Endothelial cell of umbilical vein (primary cell): Measurements from ENCODE around the gene GHRH. TPM values are rescaled to one million over a fixed set of nuclear protein-coding genes. Genes with fewer than 3 reads are reported as not detected.

ENCODE experiments used
- BruUV-seq: library from RNA; stranded (reverse); fragments of 400-500 nt; replicated peaks from 2 replicates; lab custom pipeline; 2021; lab: Mats Ljungman, UMichigan
- CTCF ChIA-PET: fragments of 300-600, 350-600 bp; sonication (Branson Sonifier 250); formaldehyde crosslinking; loops from one replicate; lab custom pipeline; 2021; ENCODE audit warnings: antibody characterized with exemption, inconsistent platforms; lab: Charles Lee
- POLR2A ChIA-PET: fragments of 300-600, 350-600 bp; sonication (Branson Sonifier 250); formaldehyde crosslinking; loops from one replicate; lab custom pipeline; 2021; ENCODE audit warnings: antibody characterized with exemption, inconsistent platforms; lab: Charles Lee
- DNase-seq: peaks from one replicate; pipeline ENCODE4 v3.0.0-alpha.2; 2011; ENCODE audit warnings: low read depth, low spot score
- FAIRE-seq: peaks from 2 replicates; lab custom pipeline; 2011; peaks lifted over from hg19 to GRCh38; lab: Jason Lieb, UNC
- H2AFZ ChIP-seq: 2 replicates; pipeline ENCODE4 v1.6.0; 2012; ENCODE audit warnings: low read depth, low read length, control low read depth, inconsistent platforms
- H3K27ac ChIP-seq: 2 replicates; pipeline ENCODE4 v1.5.1; 2011; ENCODE audit warnings: low read depth, mild to moderate bottlenecking, control low read depth, low read length, moderate library complexity; ENCODE audit not compliant: insufficient read depth
- H3K27me3 ChIP-seq, 2 experiments: 2 replicates each; pipeline versions ENCODE4 v1.6.0 to v1.6.1; 2011; ENCODE audit warnings: low read length in 2 of 2, mixed read lengths in 1 of 2; ENCODE audit not compliant: control insufficient read depth in 2 of 2, insufficient read depth in 2 of 2
- H3K36me3 ChIP-seq, 2 experiments: 2 replicates in 1 of 2; 3 replicates in 1 of 2; pipeline ENCODE4 v1.5.1; 2011; ENCODE audit warnings: low read length in 2 of 2, mild to moderate bottlenecking in 1 of 2, moderate library complexity in 1 of 2; ENCODE audit not compliant: control insufficient read depth in 2 of 2, insufficient read depth in 2 of 2; ENCODE audit errors: extremely low read depth in 1 of 2
- H3K4me1 ChIP-seq: 3 replicates; pipeline ENCODE4 v1.5.1; 2011; ENCODE audit warnings: mild to moderate bottlenecking, low read length; ENCODE audit not compliant: control insufficient read depth, insufficient read depth; ENCODE audit errors: extremely low read depth
- H3K4me2 ChIP-seq: 2 replicates; pipeline ENCODE4 v1.6.1; 2011; ENCODE audit warnings: low read length, control low read depth, mixed read lengths; ENCODE audit not compliant: insufficient read depth
- H3K4me3 ChIP-seq, 3 experiments: fragments of 200-600 bp in 1 of 3; sonication (generic), shearing (Covaris generic) in 1 of 3; replicated peaks in 1 of 3; 2 replicates each; pipeline ENCODE4 v1.5.1; 2011 to 2016; ENCODE audit warnings: control low read depth in 3 of 3, low read length in 3 of 3, mild to moderate bottlenecking in 2 of 3, inconsistent platforms in 1 of 3, low read depth in 1 of 3, moderate library complexity in 1 of 3; ENCODE audit not compliant: insufficient read depth in 1 of 3
- H3K79me2 ChIP-seq: 2 replicates; pipeline ENCODE4 v1.6.0; 2012; ENCODE audit warnings: low read length, inconsistent platforms; ENCODE audit not compliant: control insufficient read depth, insufficient read depth
- H3K9ac ChIP-seq: replicated peaks from 2 replicates; pipeline ENCODE3; 2011; ENCODE audit warnings: low read length, control low read depth; ENCODE audit not compliant: insufficient read depth; ENCODE audit errors: extremely low read depth
- H3K9me1 ChIP-seq: replicated peaks from 3 replicates; pipeline ENCODE4 v1.6.0; 2011; ENCODE audit warnings: mild to moderate bottlenecking, low read length; ENCODE audit not compliant: control insufficient read depth, insufficient read depth; ENCODE audit errors: extremely low read depth
- H3K9me3 ChIP-seq: replicated peaks from 2 replicates; pipeline ENCODE4 v1.5.1; 2012; ENCODE audit warnings: low read length, inconsistent platforms; ENCODE audit not compliant: control insufficient read depth, insufficient read depth
- H4K20me1 ChIP-seq: replicated peaks from 2 replicates; pipeline ENCODE3; 2011; ENCODE audit warnings: mild to moderate bottlenecking, low read length; ENCODE audit not compliant: control insufficient read depth, insufficient read depth; ENCODE audit errors: extremely low read depth
- EZH2 ChIP-seq: IDR thresholded peaks from 2 replicates; pipeline ENCODE4 v1.6.1; 2012; ENCODE audit warnings: borderline replicate concordance, low read depth, mild to moderate bottlenecking, moderate library complexity, low read length, inconsistent platforms; ENCODE audit not compliant: severe bottlenecking
- GATA2 ChIP-seq: IDR thresholded peaks from 2 replicates; pipeline ENCODE4 v1.7.0; 2011; ENCODE audit warnings: low read depth, mild to moderate bottlenecking, moderate library complexity, mixed read lengths, low read length; ENCODE audit not compliant: insufficient read length, insufficient read depth
- JUN ChIP-seq: IDR thresholded peaks from 2 replicates; pipeline ENCODE4 v1.6.1; 2011; ENCODE audit warnings: borderline replicate concordance, low read depth; ENCODE audit not compliant: insufficient read length, insufficient read depth
- MAX ChIP-seq: IDR thresholded peaks from 2 replicates; pipeline ENCODE4 v1.6.1; 2011; ENCODE audit not compliant: insufficient read depth, insufficient read length
- MYC ChIP-seq: IDR thresholded peaks from one replicate; pipeline ENCODE4 v1.6.1; 2011; ENCODE audit warnings: mild to moderate bottlenecking, low read depth, low read length
- POLR2A ChIP-seq: IDR thresholded peaks from 2 replicates; pipeline ENCODE4 v1.6.1; 2012; ENCODE audit warnings: low read depth, mild to moderate bottlenecking, control low read depth, low read length
- POLR2AphosphoS5 ChIP-seq: IDR thresholded peaks from 2 replicates; pipeline ENCODE4 v1.6.1; 2012; ENCODE audit warnings: low read depth, mild to moderate bottlenecking, control low read depth, low read length, moderate library complexity; ENCODE audit not compliant: insufficient read depth
- dilution Hi-C: fragments of 300-500 bp; cut with MboI; formaldehyde crosslinking; loops from one replicate; pipeline ENCODE4 v1.15.0; 2019; ENCODE audit warnings: low sequenced_read_pairs; ENCODE audit not compliant: extremely low pct_ligation_motif_present
- intact Hi-C: fragments of 100-400 bp; cut with micrococcal nuclease; formaldehyde crosslinking; loops from one replicate; pipeline ENCODE4 v1.10.0; 2022
- polyA plus RNA-seq, 4 experiments: library from polyadenylated mRNA; depleted of rRNA in 3 of 4; stranded (reverse) in 3 of 4; unstranded in 1 of 4; fragments of >200 nt; gene quantifications; 2 replicates each; pipeline versions ENCODE4 v1.2.1 to v1.2.3, GENCODE V29; 2011 to 2012; ENCODE audit warnings: missing spikeins in 1 of 4
- total RNA-seq: library from RNA; stranded (reverse); gene quantifications from 2 replicates; pipeline ENCODE4 v1.2.3, GENCODE V29; 2021
- TF ChIP-seq, protein P1 (sequence below), 2 donors: IDR thresholded peaks; 1 replicate in 1 of 2; 2 replicates in 1 of 2; pipeline ENCODE4 v1.5.1; 2011; ENCODE audit warnings: low read length in 2 of 2, mild to moderate bottlenecking in 2 of 2, moderate library complexity in 2 of 2, control low read depth in 1 of 2, inconsistent platforms in 1 of 2, low read depth in 1 of 2; ENCODE audit not compliant: insufficient read depth in 1 of 2; ENCODE audit errors: extremely low read depth in 1 of 2

Gene GHRH
- total and polyA plus RNA-seq, 2 donors (not counting 3 experiments of a cell fraction or from before 2014, with no cell fraction given) = not detected

GRCh38 chr20:37297066-37297736 is 35.6 kb upstream of the GHRH start:
- no peak for FAIRE-seq
- no peak overlapping the region for H3K9ac ChIP-seq

More at GRCh38 chr20:37297066-37297736, 35.6 kb upstream of the GHRH start:
- Histone ChIP-seq H3K27ac (no peak overlapping the region), H3K4me1 (peaks cover 36% of the 10 kb centered on the region), H3K79me2 (peaks cover 47% of the 10 kb centered on the region), H3K36me3 (peaks cover 0 to 9% of the 10 kb centered on the region in 2 experiments), H3K4me2 (peak overlapping the region; percentile 34), H3K4me3 (no peak overlapping the region), H3K9me1 (no peaks in the 10 kb centered on the region), H4K20me1 (peaks cover 2% of the 10 kb centered on the region), H2AFZ (no peak overlapping the region), H3K9me3 (no peaks in the 10 kb centered on the region), H3K27me3 (no peaks in the 10 kb centered on the region)
- intact Hi-C loops = loop anchor here (5.0 kb wide), 1 partner anchor 50 kb away; the partner anchor contains the start of gene SRC
- dilution Hi-C loops = no loop called here
- DNase-seq = no peak
- ChIA-PET CTCF (interaction anchor here (0.7 to 1.5 kb wide), 3 partner anchors 15 to 88 kb away, joined by 3 to 6 read pairs (median 4); no protein-coding TSS in a partner anchor), POLR2A (no interaction called here)
- TF ChIP-seq, protein P1, sequence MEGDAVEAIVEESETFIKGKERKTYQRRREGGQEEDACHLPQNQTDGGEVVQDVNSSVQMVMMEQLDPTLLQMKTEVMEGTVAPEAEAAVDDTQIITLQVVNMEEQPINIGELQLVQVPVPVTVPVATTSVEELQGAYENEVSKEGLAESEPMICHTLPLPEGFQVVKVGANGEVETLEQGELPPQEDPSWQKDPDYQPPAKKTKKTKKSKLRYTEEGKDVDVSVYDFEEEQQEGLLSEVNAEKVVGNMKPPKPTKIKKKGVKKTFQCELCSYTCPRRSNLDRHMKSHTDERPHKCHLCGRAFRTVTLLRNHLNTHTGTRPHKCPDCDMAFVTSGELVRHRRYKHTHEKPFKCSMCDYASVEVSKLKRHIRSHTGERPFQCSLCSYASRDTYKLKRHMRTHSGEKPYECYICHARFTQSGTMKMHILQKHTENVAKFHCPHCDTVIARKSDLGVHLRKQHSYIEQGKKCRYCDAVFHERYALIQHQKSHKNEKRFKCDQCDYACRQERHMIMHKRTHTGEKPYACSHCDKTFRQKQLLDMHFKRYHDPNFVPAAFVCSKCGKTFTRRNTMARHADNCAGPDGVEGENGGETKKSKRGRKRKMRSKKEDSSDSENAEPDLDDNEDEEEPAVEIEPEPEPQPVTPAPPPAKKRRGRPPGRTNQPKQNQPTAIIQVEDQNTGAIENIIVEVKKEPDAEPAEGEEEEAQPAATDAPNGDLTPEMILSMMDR (IDR thresholded peaks at IDR 0.05; ENCODE audit: extremely low read depth in 1 of 2, insufficient read depth in 1 of 2, low read depth in 1 of 2, low read length in 2 of 2) = no peak
- TF ChIP-seq POLR2AphosphoS5 (no peak), MYC (no peak), JUN (no peak), GATA2 (no peak), POLR2A (no peak), EZH2 (no peak), MAX (no peak)
- no TSS peak for BruUV-seq
